ENCODE measurements around the gene EXOSC3.
"Not testable (repeated sequence)": the region's sequence is repeated elsewhere in the genome, so short reads cannot be mapped to it uniquely, and the experiment has no call there.

The EXOSC3 gene

GRCh38 chr9:37775216-37775919 lies 9.5 kb downstream of the EXOSC3 start:
- DNase-seq, result no peak

- DNase-seq, result no peak
Observed at GRCh38 chr9:37769995-37770394, 14.9 kb downstream of the EXOSC3 start.

GRCh38 chr9:37769306-37769705 lies 15.6 kb downstream of the EXOSC3 start:
- peak; percentile 44 for DNase-seq

- DNase-seq, result not testable (repeated sequence)
Observed at GRCh38 chr9:37765263-37765662, 19.6 kb downstream of the EXOSC3 start.

GRCh38 chr9:37761511-37761910 lies 23.4 kb downstream of the EXOSC3 start:
- no peak for DNase-seq

GRCh38 chr9:37760416-37761161 lies 24.3 kb downstream of the EXOSC3 start:
- no peak for DNase-seq

- DNase-seq, result no peak
Observed at GRCh38 chr9:37758747-37759146, 26.1 kb downstream of the EXOSC3 start.

GRCh38 chr9:37753489-37754190 lies 31.2 kb downstream of the EXOSC3 start, which contains the start of gene TRMT10B:
Gene TRMT10B, plus strand, starts transcription at chr9:37753805. Its CDS starts 8,127 bp downstream, at chr9:37761932.
- DNase-seq, result peak; percentile 93

GRCh38 chr9:37752642-37753488 lies 32.0 kb downstream of the EXOSC3 start:
- DNase-seq, result no peak

- DNase-seq, result not testable (repeated sequence)
Observed at GRCh38 chr9:37752112-37752511, 32.8 kb downstream of the EXOSC3 start.

GRCh38 chr9:37751704-37752103 lies 33.2 kb downstream of the EXOSC3 start:
- DNase-seq, result not testable (repeated sequence)

- no peak for DNase-seq
Observed at GRCh38 chr9:37751186-37751585, 33.7 kb downstream of the EXOSC3 start.

- no peak for DNase-seq
Observed at GRCh38 chr9:37749129-37749528, 35.7 kb downstream of the EXOSC3 start.

GRCh38 chr9:37747271-37747753 lies 37.6 kb downstream of the EXOSC3 start:
- peak; percentile 85 for DNase-seq

GRCh38 chr9:37746448-37747270 lies 38.2 kb downstream of the EXOSC3 start:
- no peak for DNase-seq

GRCh38 chr9:37745970-37746369 lies 38.9 kb downstream of the EXOSC3 start:
- no peak for DNase-seq

- DNase-seq, result no peak
Observed at GRCh38 chr9:37740631-37741328, 44.1 kb downstream of the EXOSC3 start.

GRCh38 chr9:37740128-37740527 lies 44.7 kb downstream of the EXOSC3 start:
- no peak for DNase-seq

GRCh38 chr9:37739222-37739621 lies 45.6 kb downstream of the EXOSC3 start:
- no peak for DNase-seq

GRCh38 chr9:37732952-37733351 lies 51.9 kb downstream of the EXOSC3 start:
- DNase-seq, result no peak
